GM23338 (cell line): Measurements from ENCODE around the gene REX1BD. TPM values are rescaled to one million over a fixed set of nuclear protein-coding genes. Genes with fewer than 3 reads are reported as not detected.

ENCODE experiments used
- ATAC-seq: fragments of 200-7000 bp; cut with Tn5 transposase; 3 replicates; pipeline ENCODE4 v1.9.1; 2020
- DNase-seq: peaks from one replicate; pipeline ENCODE4 v3.0.0-alpha.2; 2015; ENCODE audit warnings: low spot score
- H2AFZ ChIP-seq: fragments of 200-600 bp; sonication (generic); 2 replicates; pipeline ENCODE4 v1.8.0; 2016; ENCODE audit warnings: antibody characterized with exemption, mild to moderate bottlenecking, moderate library complexity
- H3F3A ChIP-seq: fragments of 200-600 bp; sonication (generic); replicated peaks from 2 replicates; pipeline ENCODE4 v1.8.0; 2017; ENCODE audit warnings: antibody characterized with exemption, mixed run types, low read depth
- H3K27ac ChIP-seq: fragments of 200-600 bp; sonication (generic); 2 replicates; pipeline ENCODE4 v1.6.1; 2016; ENCODE audit warnings: low read depth
- H3K27me3 ChIP-seq: fragments of 200-600 bp; sonication (generic); 2 replicates; pipeline ENCODE4 v1.8.0; 2016; ENCODE audit warnings: mild to moderate bottlenecking, mixed run types, moderate library complexity; ENCODE audit not compliant: insufficient read depth
- H3K36me3 ChIP-seq: fragments of 200-600 bp; sonication (generic); 2 replicates; pipeline ENCODE4 v1.8.0; 2016; ENCODE audit warnings: mild to moderate bottlenecking; ENCODE audit not compliant: insufficient read depth
- H3K4me1 ChIP-seq: fragments of 200-600 bp; sonication (generic); 2 replicates; pipeline ENCODE4 v1.8.0; 2016; ENCODE audit warnings: mild to moderate bottlenecking, moderate library complexity; ENCODE audit not compliant: insufficient read depth
- H3K4me2 ChIP-seq: fragments of 200-600 bp; sonication (generic); 2 replicates; pipeline ENCODE4 v1.7.1; 2017; ENCODE audit warnings: mixed run types
- H3K4me3 ChIP-seq: fragments of 200-600 bp; sonication (generic); 2 replicates; pipeline ENCODE4 v1.6.1; 2016; ENCODE audit warnings: mixed run types
- H3K79me2 ChIP-seq: fragments of 200-600 bp; sonication (generic); replicated peaks from 2 replicates; pipeline ENCODE4 v1.8.0; 2017; ENCODE audit warnings: mild to moderate bottlenecking; ENCODE audit not compliant: insufficient read depth
- H3K9me2 ChIP-seq: fragments of 200-600 bp; sonication (generic); 2 replicates; pipeline ENCODE4 v1.8.0; 2017; ENCODE audit not compliant: insufficient read depth
- H4K20me1 ChIP-seq: fragments of 200-600 bp; sonication (generic); replicated peaks from 2 replicates; pipeline ENCODE4 v1.8.0; 2017; ENCODE audit warnings: mild to moderate bottlenecking; ENCODE audit not compliant: insufficient read depth
- H3K27ac Mint-ChIP-seq: 2 replicates; pipeline ENCODE4 v1.8.0; 2020; ENCODE audit warnings: inconsistent platforms, mild to moderate bottlenecking, moderate library complexity, mixed read lengths
- H3K27me3 Mint-ChIP-seq: 3 replicates; pipeline ENCODE4 v1.8.0; 2022; ENCODE audit warnings: low read depth, mild to moderate bottlenecking, moderate library complexity, mixed read lengths, inconsistent platforms; ENCODE audit not compliant: insufficient read depth, poor library complexity
- H3K36me3 Mint-ChIP-seq: 3 replicates; pipeline ENCODE4 v1.8.0; 2021; ENCODE audit warnings: low read depth, mild to moderate bottlenecking, inconsistent platforms, moderate library complexity, mixed read lengths
- H3K4me1 Mint-ChIP-seq: 3 replicates; pipeline ENCODE4 v1.8.0; 2020; ENCODE audit warnings: mild to moderate bottlenecking, inconsistent platforms, mixed read lengths
- H3K4me3 Mint-ChIP-seq: 3 replicates; pipeline ENCODE4 v1.8.0; 2021; ENCODE audit warnings: moderate library complexity, mild to moderate bottlenecking, inconsistent platforms, mixed read lengths
- H3K9me3 Mint-ChIP-seq: 3 replicates; pipeline ENCODE4 v1.8.0; 2020; ENCODE audit warnings: moderate library complexity, mild to moderate bottlenecking, inconsistent platforms, mixed read lengths
- CREB1 ChIP-seq: fragments of 250-450 bp; sonication (Bioruptor Pico); IDR thresholded peaks from 2 replicates; pipeline ENCODE4 v1.5.0; 2020; ENCODE audit warnings: low read depth, mild to moderate bottlenecking, moderate library complexity
- CTCF ChIP-seq, 2 experiments: fragments of 200-600 bp in 1 of 2; sonication (generic) in 1 of 2; conservative IDR thresholded peaks; 2 replicates each; pipeline versions ENCODE4 v1.5.1 to v1.6.1; 2016 to 2017; ENCODE audit warnings: antibody characterized with exemption in 2 of 2, low read depth in 2 of 2, mild to moderate bottlenecking in 2 of 2, moderate library complexity in 1 of 2
- ETS1 ChIP-seq: IDR thresholded peaks from 2 replicates; pipeline ENCODE4 v1.6.1; 2016; ENCODE audit warnings: antibody characterized with exemption
- EZH2 ChIP-seq: fragments of 200-600 bp; sonication (generic); IDR thresholded peaks from one replicate; pipeline ENCODE4 v1.8.0; 2017; ENCODE audit warnings: antibody characterized with exemption, mild to moderate bottlenecking, low read depth; ENCODE audit not compliant: unreplicated experiment
- EZH2phosphoT487 ChIP-seq: fragments of 200-600 bp; sonication (generic); IDR thresholded peaks from one replicate; pipeline ENCODE4 v1.8.1; 2018; ENCODE audit warnings: antibody characterized with exemption; ENCODE audit not compliant: unreplicated experiment
- JUNB ChIP-seq: IDR thresholded peaks from one replicate; pipeline ENCODE4 v1.6.1; 2016; ENCODE audit warnings: antibody characterized with exemption; ENCODE audit not compliant: unreplicated experiment
- NANOG ChIP-seq: IDR thresholded peaks from 2 replicates; pipeline ENCODE4 v1.6.1; 2016; ENCODE audit warnings: antibody characterized with exemption, borderline replicate concordance
- POLR2AphosphoS5 ChIP-seq: IDR thresholded peaks from 2 replicates; pipeline ENCODE4 v1.6.1; 2016; ENCODE audit warnings: antibody characterized with exemption, low read depth
- REST ChIP-seq: IDR thresholded peaks from one replicate; pipeline ENCODE4 v1.6.1; 2018; ENCODE audit warnings: antibody characterized with exemption; ENCODE audit not compliant: unreplicated experiment
- STAT1 ChIP-seq: IDR thresholded peaks from one replicate; pipeline ENCODE4 v1.6.1; 2016; ENCODE audit warnings: antibody characterized with exemption; ENCODE audit not compliant: unreplicated experiment
- ZNF114 ChIP-seq: fragments of 250-450 bp; sonication (Bioruptor Pico); IDR thresholded peaks from 2 replicates; pipeline ENCODE4 v1.5.0; 2020; ENCODE audit warnings: mild to moderate bottlenecking, moderate library complexity
- ZNF331 ChIP-seq: fragments of 250-450 bp; sonication (Bioruptor Pico); IDR thresholded peaks from 2 replicates; pipeline ENCODE4 v1.5.0; 2020; ENCODE audit warnings: low read depth, mild to moderate bottlenecking, moderate library complexity
- ZNF462 ChIP-seq: fragments of 250-450 bp; sonication (Bioruptor Pico); IDR thresholded peaks from 2 replicates; pipeline ENCODE4 v1.5.0; 2020; ENCODE audit warnings: mild to moderate bottlenecking, moderate library complexity
- polyA plus RNA-seq: library from polyadenylated mRNA; unstranded; fragments of >200 nt; fragmentation: Nextera tagmentation; extraction: Ambion mirVana; gene quantifications from 2 replicates; pipeline ENCODE4 v1.2.1, GENCODE V29; 2016
- total RNA-seq: library from RNA; depleted of rRNA; stranded (reverse); fragments of >200 nt; shearing (Covaris generic); gene quantifications from 2 replicates; pipeline ENCODE4 v1.2.3, GENCODE V29; 2014

REX1BD gene
- total and polyA plus RNA-seq, 2 experiments from 2014 or later, result 124 to 138 TPM

DNA sequence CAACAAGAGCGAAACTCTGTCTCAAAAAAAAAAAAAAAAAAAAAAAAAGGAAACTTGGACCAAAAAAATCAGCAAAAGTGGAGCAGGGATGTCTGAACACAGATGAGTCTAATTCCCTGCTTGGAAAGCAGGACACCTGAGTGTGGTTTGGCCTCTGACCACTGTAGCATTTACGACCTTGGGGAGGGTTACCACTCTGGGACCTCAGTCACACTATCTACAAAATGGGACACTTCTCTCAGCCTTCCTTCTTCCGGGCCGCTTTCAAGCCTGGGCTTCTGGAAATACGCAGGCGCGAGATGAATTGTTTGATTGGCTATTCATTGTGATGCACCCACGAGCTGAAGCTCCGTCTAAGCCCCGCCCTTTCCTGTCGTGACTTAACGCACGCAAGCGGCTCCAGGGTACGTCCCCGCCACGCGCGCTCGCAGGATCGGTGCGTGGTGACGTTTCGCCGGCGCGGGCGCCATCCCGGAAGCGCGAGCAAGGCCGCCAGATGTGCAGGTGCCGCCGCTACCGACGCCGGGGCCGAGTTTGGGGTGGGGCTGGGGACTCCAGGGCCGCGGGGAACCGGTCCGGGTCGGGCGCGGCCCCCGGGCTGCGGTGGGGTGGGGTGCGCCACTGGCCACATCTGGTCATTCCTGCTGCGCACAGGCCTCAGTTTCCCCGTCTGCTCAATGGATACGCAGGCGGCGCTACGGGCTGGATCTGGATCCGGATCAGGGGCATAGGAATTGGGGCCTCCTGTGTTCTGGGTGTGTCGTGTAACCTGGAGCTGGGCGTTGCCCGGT lies 31.0 kb upstream of the REX1BD start, which contains the start of gene KXD1:
Gene KXD1 (plus strand): TSS at position 460 of the 791 bp plus-strand sequence. CDS start 4,187 bp downstream, outside the sequence.
- H3K27me3 ChIP-seq, result no peaks in the 10 kb centered on the region
- peak within 1 kb of the TSS; percentile 64 for H3K27ac Mint-ChIP-seq
- H3F3A ChIP-seq, result peaks cover 8% of the 10 kb centered on the region; the same call in 1 of the 2 replicates
- H2AFZ ChIP-seq, result peak within 1 kb of the TSS; percentile 80
- H3K79me2 ChIP-seq, result peaks cover 33% of the 10 kb centered on the region
- DNase-seq (peak; percentile 96), ATAC-seq (peak; percentile 88)
- peaks cover 7% of the 10 kb centered on the region for H4K20me1 ChIP-seq
- peak within 1 kb of the TSS; percentile 91 for H3K4me3 Mint-ChIP-seq
- H3K4me2 ChIP-seq, result peak within 1 kb of the TSS; percentile 94
- H3K4me1 ChIP-seq, result 0 out of 2 replicates have a peak, but pooled peaks cover 8% of the 10 kb centered on the region
- H3K36me3 Mint-ChIP-seq, result peaks cover 9% of the 10 kb centered on the region; the same call in 1 of the 3 replicates
- peak within 1 kb of the TSS; percentile 79 for H3K4me3 ChIP-seq
- H3K4me1 Mint-ChIP-seq, result peaks cover 8% of the 10 kb centered on the region; the same call in 2 of the 3 replicates
- no peaks in the 10 kb centered on the region for H3K36me3 ChIP-seq
- H3K27ac ChIP-seq, result peak within 1 kb of the TSS; percentile 35
- H3K9me2 ChIP-seq, result no peaks in the 10 kb centered on the region
- TF ChIP-seq STAT1 (no peak), JUNB (no peak), ZNF114 (no peak), EZH2 (no peak), REST (no peak), CREB1 (CRISPR knock-in tag) (peak; percentile 77), ZNF331 (CRISPR knock-in tag) (0 out of 2 replicates have a peak, but pooled peaks have one; percentile 29), ZNF462 (CRISPR knock-in tag) (no peak), ETS1 (no peak), EZH2phosphoT487 (no peak), CTCF (conservative IDR thresholded peaks at IDR 0.05; ENCODE audit: low read depth in 2 of 2) (no peak), POLR2AphosphoS5 (peak; percentile 87), NANOG (no peak)
- H3K9me3 Mint-ChIP-seq, result no peaks in the 10 kb centered on the region
- peaks cover 13% of the 10 kb centered on the region for H3K27me3 Mint-ChIP-seq
